Type B pancreatic cell (in vitro differentiated cells): ENCODE results near the gene DMKN. TPM values are rescaled to one million over a fixed set of nuclear protein-coding genes. Genes with fewer than 3 reads are reported as not detected.

Source experiments
- DNase-seq: peaks from one replicate; pipeline ENCODE4 v3.0.0; 2021; ENCODE audit warnings: mixed read lengths; ENCODE audit not compliant: unreplicated experiment; ENCODE audit errors: extremely low spot score
- H3K27ac Mint-ChIP-seq: 2 replicates; pipeline ENCODE4 v1.8.0; 2021; ENCODE audit warnings: mild to moderate bottlenecking, mixed read lengths
- H3K27me3 Mint-ChIP-seq: 2 replicates; pipeline ENCODE4 v1.8.0; 2021; ENCODE audit warnings: mixed read lengths
- H3K36me3 Mint-ChIP-seq: 2 replicates; pipeline ENCODE4 v1.8.0; 2021; ENCODE audit warnings: mixed read lengths
- H3K4me1 Mint-ChIP-seq: one replicate; pipeline ENCODE4 v1.8.0; 2021; ENCODE audit warnings: mixed read lengths; ENCODE audit not compliant: unreplicated experiment
- H3K4me3 Mint-ChIP-seq: 2 replicates; pipeline ENCODE4 v1.8.0; 2021; ENCODE audit warnings: mild to moderate bottlenecking, mixed read lengths
- H3K9me3 Mint-ChIP-seq: 2 replicates; pipeline ENCODE4 v1.8.0; 2021; ENCODE audit warnings: mixed read lengths
- total RNA-seq: library from RNA; stranded (reverse); gene quantifications from 2 replicates; pipeline ENCODE4 v1.2.1, GENCODE V29; 2021; ENCODE audit warnings: low replicate concordance
- TF ChIP-seq, protein P1 (sequence below): fragments of 200-600 bp; sonication (generic); conservative IDR thresholded peaks from 2 replicates; pipeline ENCODE4 v1.5.0; 2021; ENCODE audit warnings: antibody characterized with exemption, mild to moderate bottlenecking

Gene DMKN
- total RNA-seq, 1 donor from 2014 or later = 70.9 TPM

GRCh38 chr19:35545855-35546381, 32.5 kb upstream of the DMKN start:
- Mint-ChIP-seq H3K4me3 (peak overlapping the region; percentile 92), H3K4me1 (peaks cover 20% of the 10 kb centered on the region), H3K36me3 (peaks cover 5% of the 10 kb centered on the region), H3K27me3 (no peaks in the 10 kb centered on the region), H3K27ac (peak overlapping the region; percentile 86), H3K9me3 (no peaks in the 10 kb centered on the region)
- no peak for DNase-seq
- TF ChIP-seq, protein P1, sequence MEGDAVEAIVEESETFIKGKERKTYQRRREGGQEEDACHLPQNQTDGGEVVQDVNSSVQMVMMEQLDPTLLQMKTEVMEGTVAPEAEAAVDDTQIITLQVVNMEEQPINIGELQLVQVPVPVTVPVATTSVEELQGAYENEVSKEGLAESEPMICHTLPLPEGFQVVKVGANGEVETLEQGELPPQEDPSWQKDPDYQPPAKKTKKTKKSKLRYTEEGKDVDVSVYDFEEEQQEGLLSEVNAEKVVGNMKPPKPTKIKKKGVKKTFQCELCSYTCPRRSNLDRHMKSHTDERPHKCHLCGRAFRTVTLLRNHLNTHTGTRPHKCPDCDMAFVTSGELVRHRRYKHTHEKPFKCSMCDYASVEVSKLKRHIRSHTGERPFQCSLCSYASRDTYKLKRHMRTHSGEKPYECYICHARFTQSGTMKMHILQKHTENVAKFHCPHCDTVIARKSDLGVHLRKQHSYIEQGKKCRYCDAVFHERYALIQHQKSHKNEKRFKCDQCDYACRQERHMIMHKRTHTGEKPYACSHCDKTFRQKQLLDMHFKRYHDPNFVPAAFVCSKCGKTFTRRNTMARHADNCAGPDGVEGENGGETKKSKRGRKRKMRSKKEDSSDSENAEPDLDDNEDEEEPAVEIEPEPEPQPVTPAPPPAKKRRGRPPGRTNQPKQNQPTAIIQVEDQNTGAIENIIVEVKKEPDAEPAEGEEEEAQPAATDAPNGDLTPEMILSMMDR = no peak

DNA sequence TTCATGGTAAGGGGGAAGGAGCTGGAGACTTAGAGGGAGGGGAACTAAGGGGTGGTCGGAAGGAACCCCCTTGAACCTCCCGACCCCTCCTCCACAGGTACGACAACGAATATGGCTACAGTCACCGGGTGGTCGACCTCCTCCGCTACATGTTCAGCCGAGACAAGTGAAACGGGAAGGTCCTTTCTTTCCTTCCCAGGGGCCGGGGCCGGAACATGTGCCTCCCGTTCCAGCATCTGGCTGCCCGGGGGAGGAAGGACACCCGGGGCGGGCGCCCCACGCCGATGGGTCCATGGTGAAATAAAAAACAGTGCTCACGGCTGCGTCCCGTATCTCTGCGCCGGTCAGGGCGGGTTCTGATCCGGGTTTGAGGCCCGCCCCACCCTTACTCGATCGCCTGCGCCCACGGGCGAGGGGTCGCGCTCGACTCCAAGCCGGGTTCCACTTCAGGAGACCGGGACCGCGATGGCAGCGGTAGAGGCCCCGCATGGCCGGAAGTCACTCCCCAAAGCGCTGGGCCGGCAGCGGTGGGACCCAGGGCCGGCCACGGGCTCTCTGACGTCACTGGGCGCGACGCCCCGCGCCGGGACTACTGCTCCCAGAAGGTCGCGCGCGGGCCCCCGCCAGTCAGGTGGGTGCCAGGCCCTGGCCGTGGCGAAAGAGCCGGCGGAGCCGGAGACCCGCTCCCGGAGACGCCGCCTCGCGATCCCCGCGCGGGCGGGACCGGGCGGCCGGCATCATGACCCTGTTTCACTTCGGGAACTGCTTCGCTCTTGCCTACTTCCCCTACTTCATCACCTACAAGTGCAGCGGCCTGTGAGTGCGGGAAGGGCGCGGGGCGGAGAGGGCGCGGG, 31.8 kb upstream of the DMKN start, which contains the start of gene TMEM147:
Gene TMEM147, plus strand, starts transcription at position 626 of the 854 bp plus-strand sequence. Its CDS starts 114 bp downstream, at position 740.
- H3K36me3 Mint-ChIP-seq = peaks cover 5% of the 10 kb centered on the region
- H3K27ac Mint-ChIP-seq = peak within 1 kb of the TSS; percentile 86
- DNase-seq = peak; percentile 92
- TF ChIP-seq, protein P1 = no peak
- peak within 1 kb of the TSS; percentile 92 for H3K4me3 Mint-ChIP-seq
- no peaks in the 10 kb centered on the region for H3K9me3 Mint-ChIP-seq
- peaks cover 23% of the 10 kb centered on the region for H3K4me1 Mint-ChIP-seq
- H3K27me3 Mint-ChIP-seq = no peaks in the 10 kb centered on the region

DNA sequence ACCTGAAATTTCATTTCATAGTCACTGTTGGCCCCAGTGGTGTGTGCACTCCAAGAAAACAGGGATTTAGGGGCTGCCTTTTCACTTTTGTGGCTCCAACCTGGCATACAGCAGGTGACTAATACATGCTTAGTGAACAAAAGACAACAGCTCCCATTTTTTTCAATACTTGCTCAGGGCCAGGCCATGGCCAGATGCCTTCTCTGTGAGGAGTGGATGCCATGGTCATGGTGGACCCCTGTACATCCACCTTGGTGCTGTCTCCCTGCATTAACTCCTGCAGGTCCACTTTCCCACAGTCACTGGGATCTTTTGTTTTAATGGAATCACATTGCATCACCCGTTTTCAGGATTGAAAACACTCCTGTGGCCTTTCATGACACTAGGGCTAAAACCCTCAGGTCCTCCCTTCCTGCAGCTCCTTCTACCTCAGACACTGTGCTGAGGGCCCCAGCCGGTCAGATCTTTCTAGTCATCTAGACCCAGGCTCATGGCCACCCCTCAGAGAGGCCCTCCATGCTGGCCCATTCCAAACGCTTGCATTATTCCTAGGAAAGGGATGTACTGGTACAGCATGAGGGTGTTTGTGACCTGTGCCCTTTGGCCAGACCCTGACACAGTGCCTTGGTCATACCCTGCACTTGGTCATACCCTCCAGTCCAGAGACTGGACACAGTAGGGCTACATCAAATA, 30.8 kb upstream of the DMKN start:
- Mint-ChIP-seq H3K27me3 (no peaks in the 10 kb centered on the region), H3K27ac (peak overlapping the region; percentile 85), H3K4me3 (peak overlapping the region; percentile 92), H3K4me1 (peaks cover 22% of the 10 kb centered on the region), H3K36me3 (peaks cover 3% of the 10 kb centered on the region), H3K9me3 (no peaks in the 10 kb centered on the region)
- TF ChIP-seq, protein P1 = no peak
- no peak for DNase-seq

DNA sequence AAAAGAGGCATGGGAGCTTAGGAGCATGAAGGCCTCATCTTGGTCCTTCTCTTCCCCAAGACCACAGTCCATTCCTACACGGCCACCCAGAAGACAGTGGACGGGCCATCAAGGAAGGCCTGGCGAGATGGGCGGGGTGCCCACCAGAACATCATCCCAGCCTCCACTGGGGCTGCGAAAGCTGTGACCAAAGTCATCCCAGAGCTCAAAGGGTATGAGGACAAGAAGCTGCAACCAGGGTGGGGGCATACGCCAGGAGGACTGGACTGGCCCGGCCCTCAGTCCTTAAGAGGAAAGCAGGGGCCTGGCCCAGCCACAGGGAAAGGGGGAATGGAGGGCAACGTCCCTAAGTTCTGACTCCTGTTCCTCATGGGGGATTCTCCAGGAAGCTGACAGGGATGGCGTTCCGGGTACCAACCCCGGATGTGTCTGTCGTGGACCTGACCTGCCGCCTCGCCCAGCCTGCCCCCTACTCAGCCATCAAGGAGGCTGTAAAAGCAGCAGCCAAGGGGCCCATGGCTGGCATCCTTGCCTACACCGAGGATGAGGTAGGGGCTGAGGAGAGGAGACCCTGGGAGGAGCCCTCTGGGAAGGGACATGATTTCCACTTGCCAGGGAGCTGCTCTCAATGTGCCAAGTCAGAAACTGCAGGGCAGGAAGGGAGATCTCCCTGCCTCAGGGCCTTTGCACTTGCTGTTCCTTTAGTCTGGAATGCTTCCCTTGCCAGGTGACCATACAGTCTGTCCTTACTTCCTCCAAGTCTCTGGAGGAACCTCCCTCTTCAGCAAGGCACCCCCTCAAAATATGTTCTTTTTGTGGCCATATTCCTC, 30.0 kb upstream of the DMKN start:
- no peak for DNase-seq
- Mint-ChIP-seq H3K27me3 (no peaks in the 10 kb centered on the region), H3K4me1 (peaks cover 15% of the 10 kb centered on the region), H3K4me3 (no peak overlapping the region), H3K36me3 (no peaks in the 10 kb centered on the region), H3K27ac (no peak overlapping the region), H3K9me3 (no peaks in the 10 kb centered on the region)
- TF ChIP-seq, protein P1 = no peak

DNA sequence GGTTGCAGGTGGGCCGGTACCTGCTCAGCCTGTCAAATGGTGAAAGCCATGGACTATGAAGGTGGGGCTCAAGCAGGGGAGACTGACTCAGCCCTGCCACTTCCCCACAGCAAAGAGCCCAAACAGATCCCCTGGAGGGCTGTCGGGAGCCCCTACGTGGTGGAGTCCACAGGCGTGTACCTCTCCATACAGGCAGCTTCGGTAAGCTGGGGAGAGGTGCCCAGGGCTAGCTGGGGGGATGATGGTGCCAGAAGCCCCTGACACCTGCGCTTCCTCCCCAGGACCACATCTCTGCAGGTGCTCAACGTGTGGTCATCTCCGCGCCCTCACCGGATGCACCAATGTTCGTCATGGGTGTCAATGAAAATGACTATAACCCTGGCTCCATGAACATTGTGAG, 28.8 kb upstream of the DMKN start:
- no peak for DNase-seq
- no peak overlapping the region for H3K4me3 Mint-ChIP-seq
- TF ChIP-seq, protein P1 = no peak
- H3K27me3 Mint-ChIP-seq = no peaks in the 10 kb centered on the region
- no peaks in the 10 kb centered on the region for H3K9me3 Mint-ChIP-seq
- H3K4me1 Mint-ChIP-seq = peaks cover 14% of the 10 kb centered on the region
- H3K27ac Mint-ChIP-seq = no peak overlapping the region
- H3K36me3 Mint-ChIP-seq = no peaks in the 10 kb centered on the region
